ENCODE data around the gene SAMD13.

DNA sequence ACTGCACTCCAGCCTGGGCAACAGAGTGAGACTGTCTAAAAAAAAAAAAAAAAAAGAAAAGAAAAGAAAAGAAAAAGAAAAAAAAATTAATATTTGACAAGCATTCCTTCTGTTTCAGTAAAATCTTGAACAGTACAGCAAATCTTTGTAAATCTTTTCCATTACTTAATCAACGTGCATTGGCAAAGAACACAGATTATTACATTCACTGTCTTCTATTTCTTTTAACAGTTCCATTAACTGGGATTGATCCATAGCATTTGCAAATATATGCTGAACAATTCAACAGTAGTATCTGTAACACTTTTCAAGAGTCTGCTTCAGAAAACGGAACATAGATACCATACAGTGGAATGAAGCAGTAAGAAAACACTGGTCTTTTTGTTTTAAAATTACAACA is 9.8 kb downstream of the SAMD13 start:
- TF ChIP-seq SIN3A (IDR thresholded peaks at IDR 0.05; ENCODE audit: borderline replicate concordance, insufficient read depth, low read depth, low read length) (no peak), CTCF (IDR thresholded peaks at IDR 0.05) (no peak), POLR2AphosphoS5 (IDR thresholded peaks at IDR 0.05; ENCODE audit: low read depth, low read length) (no peak), REST (IDR thresholded peaks at IDR 0.05; ENCODE audit: insufficient read depth in 1 of 2, low read depth in 2 of 2, low read length in 1 of 2) (no peak)

All from Panc1 (cell line).